ENCODE data around the gene IPO4.

IPO4 gene

DNA sequence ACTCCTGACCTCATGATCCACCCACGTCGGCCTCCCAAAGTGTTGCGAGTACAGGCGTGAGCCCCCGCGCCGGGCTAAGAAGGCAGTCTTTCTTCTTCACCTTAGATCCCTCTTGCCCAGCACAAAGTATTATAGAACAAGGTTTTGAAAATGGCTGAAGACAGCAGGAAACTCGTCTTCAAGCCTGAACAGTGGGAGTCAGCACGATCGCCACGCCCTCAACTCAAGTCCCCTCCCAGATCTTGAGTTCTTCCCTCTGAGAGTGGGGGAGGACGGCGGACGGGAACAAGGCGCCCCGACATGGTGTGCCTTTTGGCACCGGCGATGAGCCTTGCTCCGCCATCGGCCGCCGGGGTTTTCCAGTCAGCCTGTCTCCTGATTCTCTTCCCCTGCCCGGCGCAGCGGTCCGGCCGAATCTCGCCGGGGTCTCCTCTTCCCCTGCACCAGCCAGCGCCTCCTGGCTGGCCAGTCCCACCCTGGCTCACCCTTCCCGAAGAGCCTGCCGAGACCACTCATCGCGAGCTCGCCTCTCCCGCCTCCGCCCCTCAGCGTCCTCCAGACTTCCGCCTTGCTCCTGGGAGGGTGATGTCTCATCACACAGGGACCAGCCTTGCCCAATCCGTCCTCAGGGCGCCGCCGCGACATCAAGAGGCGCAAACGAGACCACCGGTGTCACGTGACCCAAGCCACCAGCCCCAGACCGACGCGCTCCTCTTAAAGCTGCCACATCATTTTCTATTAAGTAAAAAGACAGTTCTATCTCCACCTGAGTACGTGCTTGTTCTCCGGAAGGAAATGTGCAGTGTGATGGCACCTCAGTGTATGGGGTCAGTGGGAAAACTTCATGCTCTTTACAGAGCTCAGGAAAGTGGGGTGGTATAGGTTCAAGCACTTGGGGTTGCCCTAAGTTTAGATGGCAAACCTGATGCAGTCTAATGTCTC, 24.6 kb upstream of the IPO4 start, which contains the start of gene CHMP4A:
CHMP4A (minus strand) TSS at position 565 of the 942 bp plus-strand sequence; CDS start at position 516, 49 bp downstream.
- Histone ChIP-seq H2AFZ (ENCODE audit: low read length) (no peak within 1 kb of the TSS), H3K36me3 (replicated peaks; ENCODE audit: insufficient read depth, low read length) (no peaks in the 10 kb centered on the region), H3K27me3 (replicated peaks; ENCODE audit: insufficient read depth, low read length) (no peaks in the 10 kb centered on the region), H3F3A (ENCODE audit: insufficient read depth, low read length) (peaks cover 25% of the 10 kb centered on the region), H4K20me1 (ENCODE audit: insufficient read depth, low read length) (no peaks in the 10 kb centered on the region), H3K9me3 (replicated peaks; ENCODE audit: insufficient read depth, low read length) (no peaks in the 10 kb centered on the region), H3K79me2 (ENCODE audit: low read length) (peaks cover 6% of the 10 kb centered on the region), H3K27ac (ENCODE audit: low read length) (peak within 1 kb of the TSS; percentile 97), H3K4me3 (ENCODE audit: low read length) (peak within 1 kb of the TSS; percentile 79), H3K4me1 (ENCODE audit: low read length) (peaks cover 17% of the 10 kb centered on the region), H3K9me2 (replicated peaks; ENCODE audit: insufficient read depth, low read length) (no peaks in the 10 kb centered on the region), H3K4me2 (ENCODE audit: low read depth, low read length) (peak within 1 kb of the TSS; percentile 67), H3K9ac (ENCODE audit: low read length) (peak within 1 kb of the TSS; percentile 93)
- peak; percentile 93 for DNase-seq
- TF ChIP-seq EZH2 (optimal IDR thresholded peaks at IDR 0.05; ENCODE audit: low read depth, low read length) (no peak), CTCF (IDR thresholded peaks at IDR 0.05; ENCODE audit: low read length) (no peak), EZH2phosphoT487 (IDR thresholded peaks at IDR 0.05; ENCODE audit: low read length) (no peak)

GRCh38 chr14:24211311-24211710, 22.7 kb upstream of the IPO4 start:
- Histone ChIP-seq H3K9me3 (replicated peaks; ENCODE audit: insufficient read depth, low read length) (no peaks in the 10 kb centered on the region), H3K4me3 (ENCODE audit: low read length) (no peak overlapping the region), H2AFZ (ENCODE audit: low read length) (no peak overlapping the region), H3K79me2 (ENCODE audit: low read length) (peaks cover 6% of the 10 kb centered on the region), H3K27me3 (replicated peaks; ENCODE audit: insufficient read depth, low read length) (no peaks in the 10 kb centered on the region), H3K27ac (ENCODE audit: low read length) (no peak overlapping the region), H3K9ac (ENCODE audit: low read length) (no peak overlapping the region), H3K9me2 (replicated peaks; ENCODE audit: insufficient read depth, low read length) (no peaks in the 10 kb centered on the region), H3K36me3 (replicated peaks; ENCODE audit: insufficient read depth, low read length) (no peaks in the 10 kb centered on the region), H4K20me1 (ENCODE audit: insufficient read depth, low read length) (no peaks in the 10 kb centered on the region), H3F3A (ENCODE audit: insufficient read depth, low read length) (peaks cover 21% of the 10 kb centered on the region), H3K4me2 (ENCODE audit: low read depth, low read length) (no peak overlapping the region), H3K4me1 (ENCODE audit: low read length) (peaks cover 15% of the 10 kb centered on the region)
- TF ChIP-seq EZH2 (optimal IDR thresholded peaks at IDR 0.05; ENCODE audit: low read depth, low read length) (no peak), EZH2phosphoT487 (IDR thresholded peaks at IDR 0.05; ENCODE audit: low read length) (no peak), CTCF (IDR thresholded peaks at IDR 0.05; ENCODE audit: low read length) (no peak)
- no peak for DNase-seq

- Histone ChIP-seq H3K9ac (ENCODE audit: low read length) (no peak overlapping the region), H3K4me3 (ENCODE audit: low read length) (no peak overlapping the region), H3K9me3 (replicated peaks; ENCODE audit: insufficient read depth, low read length) (no peaks in the 10 kb centered on the region), H3K79me2 (ENCODE audit: low read length) (peaks cover 6% of the 10 kb centered on the region), H3K36me3 (replicated peaks; ENCODE audit: insufficient read depth, low read length) (no peaks in the 10 kb centered on the region), H3F3A (ENCODE audit: insufficient read depth, low read length) (no peaks in the 10 kb centered on the region), H3K9me2 (replicated peaks; ENCODE audit: insufficient read depth, low read length) (no peaks in the 10 kb centered on the region), H3K4me1 (ENCODE audit: low read length) (no peaks in the 10 kb centered on the region), H3K27ac (ENCODE audit: low read length) (no peak overlapping the region), H3K4me2 (ENCODE audit: low read depth, low read length) (no peak overlapping the region), H2AFZ (ENCODE audit: low read length) (no peak overlapping the region), H3K27me3 (replicated peaks; ENCODE audit: insufficient read depth, low read length) (no peaks in the 10 kb centered on the region), H4K20me1 (ENCODE audit: insufficient read depth, low read length) (no peaks in the 10 kb centered on the region)
- DNase-seq: no peak
- TF ChIP-seq CTCF (IDR thresholded peaks at IDR 0.05; ENCODE audit: low read length): no peak
Observed at GRCh38 chr14:24207625-24208024, 19.0 kb upstream of the IPO4 start.
